KG1 (cell line): ENCODE results near the gene KLHDC4.

Experiments used
- DNase-seq: peaks from one replicate; lab custom pipeline; 2025; lab: John Stamatoyannopoulos, UW

The KLHDC4 gene

GRCh38 chr16:87698676-87699199 lies 67.0 kb downstream of the KLHDC4 start:
- no peak for DNase-seq

GRCh38 chr16:87698241-87698640 lies 67.5 kb downstream of the KLHDC4 start:
- no peak for DNase-seq

GRCh38 chr16:87697792-87698191 lies 68.0 kb downstream of the KLHDC4 start:
- no peak for DNase-seq

GRCh38 chr16:87697256-87697655 lies 68.5 kb downstream of the KLHDC4 start:
- no peak for DNase-seq

DNA sequence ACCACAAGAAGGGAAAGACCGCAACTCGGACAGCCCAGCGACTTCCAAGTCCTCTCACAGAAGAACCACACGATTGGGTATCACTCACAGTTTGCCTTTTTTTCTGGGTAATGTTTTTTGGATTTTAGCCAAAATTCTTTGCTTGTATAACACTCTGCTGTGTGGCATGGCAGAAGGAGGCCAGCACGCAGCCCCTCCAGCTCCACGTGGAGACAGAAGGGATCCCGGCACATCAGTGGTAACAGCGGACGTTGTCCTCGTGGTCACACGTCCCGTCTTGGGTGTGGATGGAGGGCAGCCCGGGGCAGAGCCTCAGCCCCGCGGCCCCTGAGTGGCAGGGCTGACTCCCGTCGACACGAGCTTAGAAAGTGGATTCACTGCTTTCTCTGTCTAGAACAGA lies 69.1 kb downstream of the KLHDC4 start:
- no peak for DNase-seq

DNA sequence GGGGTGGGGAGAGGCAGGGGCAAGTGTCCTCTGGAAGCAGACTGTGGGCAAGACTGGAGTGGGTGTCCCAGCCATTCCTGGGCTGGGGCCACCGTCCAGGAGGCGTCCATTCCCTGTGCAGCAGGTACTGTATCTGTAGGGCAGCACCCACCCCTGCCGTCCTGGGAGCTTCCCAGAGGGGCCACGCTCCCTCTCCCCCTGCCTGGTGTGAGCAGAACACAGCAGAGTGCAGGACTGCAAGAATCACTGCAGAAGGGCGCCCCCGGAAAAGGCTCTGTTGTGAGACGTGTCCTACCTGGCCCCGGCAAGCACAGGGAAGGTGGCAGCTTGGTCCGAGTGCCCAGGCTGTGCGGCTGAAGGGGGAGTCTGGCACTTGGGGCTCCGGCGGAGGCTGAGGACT lies 70.3 kb downstream of the KLHDC4 start:
- no peak for DNase-seq

DNA sequence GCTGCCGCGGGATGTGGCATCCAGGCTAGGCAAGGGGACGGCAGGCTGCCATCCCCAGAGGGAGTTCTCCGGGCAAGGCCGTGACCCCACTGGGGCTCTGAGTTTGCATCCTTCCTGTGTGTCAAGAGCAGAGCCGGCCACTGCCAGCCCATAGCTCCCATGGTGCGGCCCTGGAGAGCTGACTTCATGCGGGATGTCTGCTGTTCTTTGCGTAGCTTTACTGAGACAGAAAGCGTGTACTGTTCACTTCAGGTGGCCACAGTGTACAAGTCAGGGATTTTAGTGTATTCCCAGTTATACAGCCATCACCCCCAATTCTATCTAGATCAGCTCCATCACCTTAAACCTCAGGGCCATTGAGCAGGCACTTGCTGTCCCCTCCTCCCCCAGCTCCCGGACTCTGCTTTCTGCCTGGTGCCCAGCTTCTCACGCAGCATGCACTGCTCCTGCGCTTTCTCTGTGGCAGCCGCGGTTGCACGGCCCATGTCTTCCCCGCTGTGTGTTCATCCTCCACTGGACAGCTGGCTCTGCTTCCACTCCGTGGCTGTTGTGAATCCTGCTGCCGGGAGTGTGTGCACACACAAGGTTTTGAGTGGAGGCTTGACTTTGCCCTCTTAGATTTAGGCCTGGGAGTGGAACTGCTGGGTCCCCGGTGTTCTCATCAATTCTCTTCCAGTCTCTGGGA lies 71.2 kb downstream of the KLHDC4 start:
- no peak for DNase-seq

- DNase-seq, result no peak
Measured at GRCh38 chr16:87693827-87694226, 72.0 kb downstream of the KLHDC4 start.

DNA sequence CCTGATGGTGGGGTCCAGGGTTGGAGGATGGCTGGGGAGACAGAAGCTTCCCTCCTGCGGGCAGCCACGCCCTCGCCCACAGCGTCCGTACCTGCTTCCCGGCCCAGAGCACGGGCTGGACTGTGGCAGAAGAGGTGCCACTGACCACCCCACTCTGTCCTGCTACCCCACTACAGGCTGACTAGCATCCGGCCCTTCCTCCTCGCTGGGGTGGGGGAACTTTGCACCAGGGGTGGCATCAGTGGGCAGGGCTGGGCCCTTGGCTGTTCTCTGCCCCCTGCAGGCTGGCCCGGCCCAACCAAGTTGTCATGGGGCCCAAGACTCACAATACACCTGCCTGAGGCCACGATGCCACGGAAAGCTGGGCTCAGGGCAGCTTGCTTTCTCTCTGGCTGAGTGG lies 73.0 kb downstream of the KLHDC4 start:
- DNase-seq, result no peak

GRCh38 chr16:87692176-87692575 lies 73.6 kb downstream of the KLHDC4 start:
- DNase-seq, result no peak

DNA sequence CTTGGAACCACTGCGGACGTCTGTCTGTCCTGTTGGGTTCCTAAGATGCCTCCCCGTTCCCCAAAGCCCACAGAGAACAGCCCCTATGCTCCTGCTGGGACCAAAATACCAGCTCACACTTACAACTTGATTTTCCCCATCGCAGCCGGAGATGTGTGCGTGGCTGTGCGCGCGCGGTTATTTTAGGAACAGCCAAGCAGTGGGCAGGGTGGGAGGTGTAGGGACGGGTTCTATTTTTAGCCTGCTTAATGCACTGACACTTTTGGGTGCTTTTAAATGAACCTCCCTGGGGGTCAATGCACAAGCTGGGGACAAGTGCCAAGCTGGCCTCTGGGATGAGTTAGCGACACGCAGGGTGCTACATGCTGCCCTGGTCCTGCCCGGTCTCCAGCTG lies 74.1 kb downstream of the KLHDC4 start:
- no peak for DNase-seq

DNA sequence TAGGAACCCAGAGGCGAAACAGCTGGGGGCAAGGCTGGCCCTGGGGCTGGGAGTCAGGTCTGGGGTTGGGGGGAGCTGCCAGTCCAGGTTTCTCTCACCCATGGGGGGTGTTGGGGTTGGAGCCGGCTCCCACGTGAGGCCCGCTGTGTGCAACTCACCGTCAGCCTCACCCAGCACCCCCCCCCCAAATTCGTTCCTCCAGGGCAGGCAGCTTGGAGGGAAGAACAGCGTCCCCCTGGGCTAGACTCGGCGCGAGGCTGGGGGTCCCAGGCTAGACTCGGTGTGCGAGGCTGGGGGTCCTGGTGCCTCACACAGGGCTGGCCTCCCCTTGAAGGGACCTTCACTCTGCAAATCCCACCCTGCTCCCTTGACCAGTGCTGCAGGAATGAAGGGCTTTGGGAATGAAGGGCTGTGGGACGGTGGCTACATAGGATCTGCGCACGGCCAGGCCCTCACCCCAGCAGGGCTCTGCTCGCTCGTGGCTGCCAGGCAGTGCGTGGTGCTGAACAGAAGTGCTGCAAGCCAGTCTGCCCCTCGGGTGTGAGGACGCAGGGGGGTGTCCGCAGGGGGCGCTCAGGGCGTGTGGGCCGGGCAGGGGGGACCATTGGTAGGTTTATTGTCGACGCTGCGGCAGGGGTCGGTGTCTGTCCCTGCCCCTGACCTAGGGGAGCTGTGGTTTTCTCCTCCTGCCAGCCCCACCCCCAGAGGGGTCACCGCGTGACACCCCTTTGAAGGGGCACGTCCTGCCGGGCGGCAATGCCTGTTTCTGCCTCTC lies 74.7 kb downstream of the KLHDC4 start:
- DNase-seq, result no peak

GRCh38 chr16:87689956-87690465 lies 75.8 kb downstream of the KLHDC4 start:
- DNase-seq, result no peak

DNA sequence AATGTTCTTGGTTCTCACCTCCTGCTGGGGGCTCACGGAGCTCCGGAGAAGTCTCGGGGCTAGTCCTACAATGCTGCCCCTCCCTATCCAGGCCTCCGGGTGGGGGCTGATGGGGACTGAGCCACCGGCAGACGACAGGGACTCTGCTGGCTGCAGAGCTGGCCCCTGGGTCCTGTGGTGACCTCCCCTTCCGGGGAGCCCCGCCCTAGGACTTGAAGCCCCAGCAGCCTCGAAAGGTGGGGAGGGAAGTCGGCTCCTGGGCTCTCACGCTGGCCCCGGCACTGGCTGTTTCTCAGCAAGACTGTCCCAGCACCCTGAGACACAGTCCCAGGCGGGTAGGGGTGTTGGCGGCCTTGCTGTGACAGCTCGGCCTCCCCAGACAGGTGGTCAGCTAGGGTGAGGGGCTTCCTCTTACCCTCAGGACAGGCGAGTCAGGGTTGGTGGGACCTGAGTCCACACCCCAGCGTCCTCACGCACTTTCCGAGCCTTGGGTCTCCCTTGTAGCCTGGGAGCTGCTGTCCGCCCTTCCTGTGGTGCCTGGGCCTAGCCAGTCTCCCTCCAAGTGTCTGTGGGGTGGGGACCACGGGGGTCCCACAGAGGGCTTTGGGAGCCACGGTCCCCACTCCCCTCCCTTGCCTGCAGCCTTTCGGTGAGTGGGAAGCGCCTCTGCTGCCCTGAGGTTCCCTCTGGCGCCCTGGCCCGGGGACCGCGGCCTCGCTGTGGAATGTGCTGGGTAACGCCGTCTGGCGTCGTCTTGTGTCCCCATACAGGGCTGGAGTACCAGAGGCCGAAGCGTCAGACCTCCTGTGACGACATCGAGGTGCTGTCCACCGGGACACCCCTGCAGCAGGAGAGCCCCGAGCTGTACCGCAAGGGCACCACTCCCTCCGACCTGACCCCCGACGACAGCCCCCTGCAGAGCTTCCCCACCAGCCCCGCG lies 76.6 kb downstream of the KLHDC4 start:
- no peak for DNase-seq

- DNase-seq, result no peak
Measured at GRCh38 chr16:87687998-87688529, 77.7 kb downstream of the KLHDC4 start.

GRCh38 chr16:87687126-87687910 lies 78.5 kb downstream of the KLHDC4 start:
- no peak for DNase-seq

DNA sequence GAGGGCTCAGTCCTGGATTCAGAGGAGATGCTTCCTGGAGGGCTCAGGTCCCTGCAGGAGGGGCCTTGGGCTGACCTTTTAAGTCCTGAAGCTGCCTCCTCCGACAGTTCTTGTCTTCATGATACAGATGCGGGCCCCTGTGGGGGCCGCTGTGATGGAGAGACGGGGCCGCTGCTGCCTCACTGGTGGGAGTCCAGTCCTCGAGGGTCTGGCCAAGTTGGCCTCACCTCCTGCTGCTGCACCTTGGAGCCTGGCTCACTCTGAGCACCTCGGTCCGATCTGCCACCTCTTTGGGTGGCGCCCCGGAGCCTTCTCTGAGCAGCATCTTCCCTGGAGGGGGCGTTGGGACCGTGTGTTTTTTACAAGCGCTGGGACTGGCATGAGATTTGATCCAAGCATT lies 79.1 kb downstream of the KLHDC4 start:
- no peak for DNase-seq

GRCh38 chr16:87685766-87686165 lies 80.0 kb downstream of the KLHDC4 start:
- DNase-seq, result no peak

DNA sequence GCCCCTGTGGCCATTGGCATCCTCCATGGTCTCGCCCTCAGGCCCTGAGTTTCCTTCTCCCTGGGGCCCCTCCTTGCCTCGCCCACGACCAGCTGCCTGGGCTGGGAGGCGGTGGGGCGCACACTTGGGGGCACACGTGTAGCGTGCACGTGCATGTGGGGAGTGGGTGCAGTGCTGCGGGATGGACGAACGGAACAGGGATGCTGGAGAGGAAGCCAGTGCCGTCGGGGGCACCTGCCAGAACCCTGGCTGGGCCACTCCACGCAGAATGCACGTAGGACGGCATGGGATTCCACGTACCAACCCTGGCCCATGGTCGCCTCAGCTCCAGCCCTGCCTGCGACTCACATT lies 80.4 kb downstream of the KLHDC4 start:
- no peak for DNase-seq

- no peak for DNase-seq
Measured at GRCh38 chr16:87684711-87685404, 80.9 kb downstream of the KLHDC4 start.
